SJSA1 (cell line): ENCODE data around the gene SRR. TPM values are rescaled to one million over a fixed set of nuclear protein-coding genes. Genes with fewer than 3 reads are reported as not detected.
"Not testable (repeated sequence)": the region's sequence is repeated elsewhere in the genome, so short reads cannot be mapped to it uniquely, and the experiment has no call there.

ENCODE experiments used
- DNase-seq, 2 experiments: peaks; one replicate each; pipeline ENCODE4 v3.0.0-alpha.2; 2015 to 2020; ENCODE audit warnings: low spot score in 2 of 2, low read depth in 1 of 2
- H3K27ac ChIP-seq: fragments of 250-450 bp; sonication (Bioruptor Pico); 2 replicates; pipeline ENCODE4 v1.5.1; 2020; ENCODE audit warnings: mild to moderate bottlenecking, moderate library complexity
- H3K27me3 ChIP-seq: fragments of 250-450 bp; sonication (Bioruptor Pico); replicated peaks from 2 replicates; pipeline ENCODE4 v1.5.1; 2020; ENCODE audit warnings: mild to moderate bottlenecking, moderate library complexity
- H3K36me3 ChIP-seq: fragments of 250-450 bp; sonication (Bioruptor Pico); 2 replicates; pipeline ENCODE4 v1.5.1; 2020; ENCODE audit warnings: mild to moderate bottlenecking
- H3K4me1 ChIP-seq: fragments of 250-450 bp; sonication (Bioruptor Pico); replicated peaks from 2 replicates; pipeline ENCODE4 v1.6.1; 2021; ENCODE audit warnings: mild to moderate bottlenecking
- H3K4me3 ChIP-seq: fragments of 250-450 bp; sonication (Bioruptor Pico); 2 replicates; pipeline ENCODE4 v1.5.1; 2020; ENCODE audit warnings: mild to moderate bottlenecking
- H3K9me3 ChIP-seq: fragments of 250-450 bp; sonication (Bioruptor Pico); replicated peaks from 2 replicates; pipeline ENCODE4 v1.5.1; 2020; ENCODE audit warnings: mild to moderate bottlenecking
- total RNA-seq: library from RNA; depleted of rRNA; stranded (reverse); fragments of >200 nt; shearing (Covaris generic); gene quantifications from 2 replicates; pipeline ENCODE4 v1.2.3, GENCODE V29; 2014

Gene SRR
- total RNA-seq, 1 experiment from 2014 or later: 32.3 TPM

- no peak for DNase-seq
- Histone ChIP-seq H3K4me3 (no peak overlapping the region), H3K27me3 (no peaks in the 10 kb centered on the region), H3K9me3 (no peaks in the 10 kb centered on the region), H3K36me3 (peaks cover 9% of the 10 kb centered on the region), H3K27ac (no peak overlapping the region), H3K4me1 (no peaks in the 10 kb centered on the region)
Observed at GRCh38 chr17:2309338-2310154, 5.8 kb downstream of the SRR start.

GRCh38 chr17:2312736-2313135 is 9.0 kb downstream of the SRR start:
- DNase-seq: no peak

GRCh38 chr17:2316916-2317205 is 13.1 kb downstream of the SRR start:
- DNase-seq: not testable (repeated sequence)
- H3K36me3 ChIP-seq: peaks cover 27% of the 10 kb centered on the region

More at GRCh38 chr17:2312736-2313135, 9.0 kb downstream of the SRR start:
- H3K4me3 ChIP-seq: no peak overlapping the region
- no peak overlapping the region for H3K27ac ChIP-seq
- peaks cover 8% of the 10 kb centered on the region for H3K36me3 ChIP-seq
- no peaks in the 10 kb centered on the region for H3K4me1 ChIP-seq
- H3K27me3 ChIP-seq: no peaks in the 10 kb centered on the region
- no peaks in the 10 kb centered on the region for H3K9me3 ChIP-seq

GRCh38 chr17:2317796-2318195 is 14.0 kb downstream of the SRR start:
- H3K27ac ChIP-seq: no peak overlapping the region
- peaks cover 35% of the 10 kb centered on the region for H3K36me3 ChIP-seq
- no peaks in the 10 kb centered on the region for H3K9me3 ChIP-seq
- no peak overlapping the region for H3K4me3 ChIP-seq
- no peak for DNase-seq
- no peaks in the 10 kb centered on the region for H3K27me3 ChIP-seq
- H3K4me1 ChIP-seq: no peaks in the 10 kb centered on the region

More at GRCh38 chr17:2316916-2317205, 13.1 kb downstream of the SRR start:
- not testable (repeated sequence) for H3K4me3 ChIP-seq, H3K27me3 ChIP-seq, H3K9me3 ChIP-seq, H3K27ac ChIP-seq, H3K4me1 ChIP-seq

- no peaks in the 10 kb centered on the region for H3K4me1 ChIP-seq
- peaks cover 48% of the 10 kb centered on the region for H3K36me3 ChIP-seq
- DNase-seq: no peak
- no peak overlapping the region for H3K4me3 ChIP-seq
- H3K9me3 ChIP-seq: no peaks in the 10 kb centered on the region
- H3K27ac ChIP-seq: no peak overlapping the region
- H3K27me3 ChIP-seq: no peaks in the 10 kb centered on the region
Observed at GRCh38 chr17:2319051-2319450, 15.3 kb downstream of the SRR start.

- Histone ChIP-seq H3K36me3 (peaks cover 67% of the 10 kb centered on the region), H3K27ac (no peak overlapping the region), H3K9me3 (no peaks in the 10 kb centered on the region), H3K4me1 (no peaks in the 10 kb centered on the region), H3K4me3 (no peak overlapping the region), H3K27me3 (no peaks in the 10 kb centered on the region)
- DNase-seq: no peak
Observed at GRCh38 chr17:2321399-2321798, 17.6 kb downstream of the SRR start.

GRCh38 chr17:2323629-2324314 is 20.0 kb downstream of the SRR start:
- no peak overlapping the region for H3K4me3 ChIP-seq
- no peaks in the 10 kb centered on the region for H3K27me3 ChIP-seq
- no peaks in the 10 kb centered on the region for H3K4me1 ChIP-seq
- H3K36me3 ChIP-seq: peaks cover 75% of the 10 kb centered on the region
- H3K9me3 ChIP-seq: no peaks in the 10 kb centered on the region
- no peak for DNase-seq
- H3K27ac ChIP-seq: no peak overlapping the region

- no peak overlapping the region for H3K27ac ChIP-seq
- no peak for DNase-seq
- no peak overlapping the region for H3K4me3 ChIP-seq
- H3K9me3 ChIP-seq: no peaks in the 10 kb centered on the region
- H3K27me3 ChIP-seq: no peaks in the 10 kb centered on the region
- H3K4me1 ChIP-seq: no peaks in the 10 kb centered on the region; the same call in 1 of the 2 replicates
- peaks cover 87% of the 10 kb centered on the region for H3K36me3 ChIP-seq
Observed at GRCh38 chr17:2331303-2331702, 27.6 kb downstream of the SRR start.

- peaks cover 9% of the 10 kb centered on the region for H3K4me1 ChIP-seq
- no peaks in the 10 kb centered on the region for H3K27me3 ChIP-seq
- DNase-seq: peak; percentile 7 to 51
- H3K4me3 ChIP-seq: peak overlapping the region; percentile 74
- no peaks in the 10 kb centered on the region for H3K9me3 ChIP-seq
- peak overlapping the region; percentile 42 for H3K27ac ChIP-seq
- peaks cover 55% of the 10 kb centered on the region for H3K36me3 ChIP-seq
Observed at GRCh38 chr17:2335726-2336214, 32.0 kb downstream of the SRR start.

- peak; percentile 84 to 90 for DNase-seq
- Histone ChIP-seq H3K27ac (peak within 1 kb of the TSS; percentile 42), H3K4me1 (peaks cover 9% of the 10 kb centered on the region), H3K36me3 (peaks cover 49% of the 10 kb centered on the region), H3K4me3 (peak within 1 kb of the TSS; percentile 74), H3K9me3 (no peaks in the 10 kb centered on the region), H3K27me3 (no peaks in the 10 kb centered on the region)
Observed at GRCh38 chr17:2336215-2336851, 32.6 kb downstream of the SRR start, which contains the start of gene TSR1. TSS of gene TSR1 (minus strand) at chr17:2336457. CDS start at chr17:2336427, 30 bp downstream.

- no peaks in the 10 kb centered on the region for H3K9me3 ChIP-seq
- peaks cover 43% of the 10 kb centered on the region for H3K36me3 ChIP-seq
- no peaks in the 10 kb centered on the region for H3K27me3 ChIP-seq
- H3K4me3 ChIP-seq: peak within 1 kb of the TSS; percentile 74
- peak; percentile 35 to 64 for DNase-seq
- peaks cover 9% of the 10 kb centered on the region for H3K4me1 ChIP-seq
- H3K27ac ChIP-seq: 0 out of 2 replicates have a peak within 1 kb of the TSS, but pooled peaks have one; percentile 42
Observed at GRCh38 chr17:2336852-2337543, 33.2 kb downstream of the SRR start, which contains the start of gene SGSM2. TSS of gene SGSM2 (plus strand) at chr17:2337501. CDS start at chr17:2337689, 188 bp downstream.

- peaks cover 35% of the 10 kb centered on the region for H3K36me3 ChIP-seq
- peak; percentile 29 to 66 for DNase-seq
- no peaks in the 10 kb centered on the region for H3K9me3 ChIP-seq
- peak overlapping the region; percentile 74 for H3K4me3 ChIP-seq
- no peaks in the 10 kb centered on the region for H3K27me3 ChIP-seq
- no peak overlapping the region for H3K27ac ChIP-seq
- peaks cover 9% of the 10 kb centered on the region for H3K4me1 ChIP-seq
Observed at GRCh38 chr17:2337544-2338314, 34.0 kb downstream of the SRR start.

GRCh38 chr17:2338315-2338657 is 34.5 kb downstream of the SRR start:
- Histone ChIP-seq H3K27ac (no peak overlapping the region), H3K4me3 (peak overlapping the region; percentile 74), H3K27me3 (no peaks in the 10 kb centered on the region), H3K9me3 (no peaks in the 10 kb centered on the region), H3K36me3 (peaks cover 30% of the 10 kb centered on the region), H3K4me1 (peaks cover 9% of the 10 kb centered on the region)
- no peak for DNase-seq
